ENCODE data around the gene PIEZO1. TPM values are rescaled to one million over a fixed set of nuclear protein-coding genes. Genes with fewer than 3 reads are reported as not detected.

The PIEZO1 gene
- total RNA-seq, 1 experiment from 2014 or later: 71.1 TPM

DNA sequence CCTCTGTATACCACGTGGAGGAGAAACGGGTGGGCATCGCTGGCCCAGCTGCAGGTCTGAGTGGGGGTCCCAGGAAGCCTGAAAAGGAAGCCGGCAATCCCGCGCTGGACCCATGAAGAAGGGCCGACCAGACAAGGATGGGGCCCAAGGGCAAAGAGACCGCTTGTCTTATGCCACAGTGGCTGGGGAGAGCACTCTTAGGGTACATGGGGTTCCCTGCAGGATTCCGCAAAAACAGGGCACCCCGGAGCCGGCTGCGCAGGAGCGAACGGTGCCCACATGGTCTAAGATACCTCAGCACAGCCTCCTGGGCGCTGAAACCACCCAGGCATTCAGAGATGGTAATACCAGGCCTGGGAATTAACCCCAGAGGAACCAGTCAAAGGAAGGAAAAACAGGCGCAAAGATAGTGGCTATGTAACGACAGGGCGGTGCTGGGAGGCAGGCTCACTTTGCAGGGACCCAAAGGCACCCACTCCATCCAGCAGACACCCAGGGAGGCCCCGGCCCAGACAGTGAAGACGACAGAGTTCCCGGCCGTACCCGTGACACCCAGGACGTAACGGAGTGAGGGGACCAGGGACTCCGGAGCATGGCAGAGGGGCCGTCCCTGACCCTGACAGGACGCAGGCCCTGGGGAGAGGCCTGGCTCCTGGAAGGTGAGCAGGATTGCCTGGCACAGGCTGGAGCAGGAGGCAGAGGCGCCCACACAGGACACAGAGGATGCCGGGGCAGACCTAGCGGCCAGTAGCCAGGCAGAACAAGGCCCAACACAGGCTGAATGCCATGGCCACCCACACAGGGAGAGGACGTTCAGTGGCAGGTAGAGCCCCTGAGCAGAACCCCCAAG lies 10.3 kb downstream of the PIEZO1 start:
- no peak overlapping the region for H3K4me3 Mint-ChIP-seq
- Histone ChIP-seq H3K23ac (ENCODE audit: insufficient read length, low read depth, low read length) (no peak overlapping the region), H2BK20ac (ENCODE audit: low read depth, low read length, poor library complexity, severe bottlenecking) (no peak overlapping the region), H2AFZ (ENCODE audit: low read length) (no peak overlapping the region), H2BK12ac (ENCODE audit: insufficient read length, low read depth, low read length) (no peak overlapping the region), H3K14ac (ENCODE audit: insufficient read depth, low read length) (no peak overlapping the region), H3K18ac (ENCODE audit: insufficient read length, low read depth, low read length) (no peak overlapping the region), H3T11ph (ENCODE audit: low read length) (no peak overlapping the region), H3K4ac (ENCODE audit: low read depth, low read length) (no peak overlapping the region), H3K9ac (ENCODE audit: extremely low read depth, insufficient read length, low read length) (no peak overlapping the region), H3K4me2 (ENCODE audit: insufficient read depth, insufficient read length, low read length) (no peak overlapping the region), H3K9me3 (ENCODE audit: control insufficient read depth, low read depth, low read length) (no peaks in the 10 kb centered on the region), H4K5ac (ENCODE audit: insufficient read length, low read depth, low read length) (no peak overlapping the region), H4K91ac (ENCODE audit: insufficient read length, low read depth, low read length) (no peak overlapping the region), H3K56ac (ENCODE audit: insufficient read length, low read depth, low read length) (no peak overlapping the region), H3K27ac (ENCODE audit: insufficient read length, low read depth, low read length) (no peak overlapping the region), H3K79me2 (ENCODE audit: insufficient read depth, low read length) (no peaks in the 10 kb centered on the region), H3K27me3 (ENCODE audit: insufficient read depth, low read length) (no peaks in the 10 kb centered on the region), H4K20me1 (ENCODE audit: control insufficient read depth, insufficient read depth, insufficient read length) (no peaks in the 10 kb centered on the region), H3K4me1 (ENCODE audit: insufficient read depth, low read length) (no peaks in the 10 kb centered on the region), H2BK5ac (ENCODE audit: insufficient read length, low read length) (no peak overlapping the region), H3K23me2 (ENCODE audit: insufficient read length, low read depth, low read length, poor library complexity, severe bottlenecking) (no peaks in the 10 kb centered on the region), H4K8ac (replicated peaks; ENCODE audit: insufficient read length, low read depth, low read length) (no peak overlapping the region), H3K79me1 (ENCODE audit: insufficient read depth, low read depth, low read length, poor library complexity, severe bottlenecking) (no peaks in the 10 kb centered on the region), H2AK5ac (ENCODE audit: insufficient read length, low read length) (no peak overlapping the region), H2BK15ac (ENCODE audit: low read depth, low read length) (no peak overlapping the region), H2BK120ac (ENCODE audit: low read depth, low read length, poor library complexity, severe bottlenecking) (no peak overlapping the region)
- H3K9me3 Mint-ChIP-seq: no peaks in the 10 kb centered on the region
- WGBS (ENCODE audit: extremely low coverage, insufficient read length, low lambda C conversion rate): no CpG with 5 or more reads among the region's 32 CpGs
- no peaks in the 10 kb centered on the region for H3K36me3 Mint-ChIP-seq (ENCODE audit: insufficient read depth in 1 of 3, low read depth in 3 of 3)
- peaks cover 26 to 53% of the 10 kb centered on the region in 2 experiments for H3K4me1 Mint-ChIP-seq
- no peaks in the 10 kb centered on the region for H3K27me3 Mint-ChIP-seq (ENCODE audit: low read depth)
- TF ChIP-seq, protein P1, sequence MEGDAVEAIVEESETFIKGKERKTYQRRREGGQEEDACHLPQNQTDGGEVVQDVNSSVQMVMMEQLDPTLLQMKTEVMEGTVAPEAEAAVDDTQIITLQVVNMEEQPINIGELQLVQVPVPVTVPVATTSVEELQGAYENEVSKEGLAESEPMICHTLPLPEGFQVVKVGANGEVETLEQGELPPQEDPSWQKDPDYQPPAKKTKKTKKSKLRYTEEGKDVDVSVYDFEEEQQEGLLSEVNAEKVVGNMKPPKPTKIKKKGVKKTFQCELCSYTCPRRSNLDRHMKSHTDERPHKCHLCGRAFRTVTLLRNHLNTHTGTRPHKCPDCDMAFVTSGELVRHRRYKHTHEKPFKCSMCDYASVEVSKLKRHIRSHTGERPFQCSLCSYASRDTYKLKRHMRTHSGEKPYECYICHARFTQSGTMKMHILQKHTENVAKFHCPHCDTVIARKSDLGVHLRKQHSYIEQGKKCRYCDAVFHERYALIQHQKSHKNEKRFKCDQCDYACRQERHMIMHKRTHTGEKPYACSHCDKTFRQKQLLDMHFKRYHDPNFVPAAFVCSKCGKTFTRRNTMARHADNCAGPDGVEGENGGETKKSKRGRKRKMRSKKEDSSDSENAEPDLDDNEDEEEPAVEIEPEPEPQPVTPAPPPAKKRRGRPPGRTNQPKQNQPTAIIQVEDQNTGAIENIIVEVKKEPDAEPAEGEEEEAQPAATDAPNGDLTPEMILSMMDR (conservative IDR thresholded peaks at IDR 0.05): no peak
- peak overlapping the region in 1 of 3 experiments; percentile 23; a peak in 2 of 7 replicates for H3K27ac Mint-ChIP-seq
- DNase-seq: no peak
